Kidney capillary endothelial cell (primary cell): ENCODE data around the gene CBLL1.

Experiments
- DNase-seq: peaks from one replicate; pipeline ENCODE4 v3.0.0-alpha.2; 2018; ENCODE audit warnings: low spot score

CBLL1 gene

GRCh38 chr7:107744345-107744750 lies 406 bp downstream of the CBLL1 start:
- DNase-seq = peak; percentile 48

- DNase-seq = peak; percentile 60
Observed at GRCh38 chr7:107746006-107746405, 2.1 kb downstream of the CBLL1 start.

- no peak for DNase-seq
Observed at GRCh38 chr7:107751113-107751512, 7.2 kb downstream of the CBLL1 start.

GRCh38 chr7:107754642-107755041 lies 10.7 kb downstream of the CBLL1 start:
- no peak for DNase-seq

- no peak for DNase-seq
Observed at GRCh38 chr7:107758667-107759066, 14.7 kb downstream of the CBLL1 start.

- no peak for DNase-seq
Observed at GRCh38 chr7:107767391-107767790, 23.4 kb downstream of the CBLL1 start.

GRCh38 chr7:107768263-107768662 lies 24.3 kb downstream of the CBLL1 start:
- no peak for DNase-seq

GRCh38 chr7:107773027-107773426 lies 29.1 kb downstream of the CBLL1 start:
- no peak for DNase-seq

GRCh38 chr7:107777702-107778101 lies 33.8 kb downstream of the CBLL1 start:
- no peak for DNase-seq

- no peak for DNase-seq
Observed at GRCh38 chr7:107778283-107778682, 34.3 kb downstream of the CBLL1 start.

GRCh38 chr7:107779647-107780099 lies 35.7 kb downstream of the CBLL1 start:
- DNase-seq = no peak

GRCh38 chr7:107782374-107782773 lies 38.4 kb downstream of the CBLL1 start:
- DNase-seq = no peak

- no peak for DNase-seq
Observed at GRCh38 chr7:107783648-107784047, 39.7 kb downstream of the CBLL1 start.

- DNase-seq = no peak
Observed at GRCh38 chr7:107785170-107785569, 41.2 kb downstream of the CBLL1 start.

- DNase-seq = no peak
Observed at GRCh38 chr7:107785926-107786325, 42.0 kb downstream of the CBLL1 start.

GRCh38 chr7:107788216-107788615 lies 44.3 kb downstream of the CBLL1 start:
- no peak for DNase-seq

- no peak for DNase-seq
Observed at GRCh38 chr7:107788662-107789061, 44.7 kb downstream of the CBLL1 start.

GRCh38 chr7:107789647-107790046 lies 45.7 kb downstream of the CBLL1 start:
- no peak for DNase-seq

- DNase-seq = no peak
Observed at GRCh38 chr7:107792364-107792763, 48.4 kb downstream of the CBLL1 start.

GRCh38 chr7:107799647-107800264 lies 55.8 kb downstream of the CBLL1 start:
- DNase-seq = no peak

GRCh38 chr7:107803009-107803610 lies 59.2 kb downstream of the CBLL1 start, which contains the start of gene SLC26A3:
SLC26A3 (minus strand) TSS chr7:107803223; CDS start chr7:107794509, 8,714 bp downstream.
- DNase-seq = no peak

GRCh38 chr7:107809179-107809578 lies 65.2 kb downstream of the CBLL1 start:
- no peak for DNase-seq

- no peak for DNase-seq
Observed at GRCh38 chr7:107810626-107811025, 66.7 kb downstream of the CBLL1 start.
